ENCODE results near the gene TUBD1. TPM values are rescaled to one million over a fixed set of nuclear protein-coding genes. Genes with fewer than 3 reads are reported as not detected.

Gene TUBD1
- total RNA-seq, 2 donors from 2014 or later = 6.9 to 7.5 TPM

GRCh38 chr17:59888145-59888750, 4.5 kb downstream of the TUBD1 start:
- WGBS, 2 donors = 95 to 96% methylated on average over 8 of the region's 8 CpGs
- H3K36me3 ChIP-seq (replicated peaks in 1 of 2; ENCODE audit: insufficient read depth in 1 of 2, low read depth in 2 of 2) = peaks cover 0 to 12% of the 10 kb centered on the region in 2 donors
- H3K27ac ChIP-seq = no peak overlapping the region
- peaks cover 20% of the 10 kb centered on the region for H3K4me1 ChIP-seq
- DNase-seq (no peak), ATAC-seq (no peak)
- H3K4me3 ChIP-seq = no peak overlapping the region
- H3K9me3 ChIP-seq = no peaks in the 10 kb centered on the region
- intact Hi-C loops (cut with DNase I) = no loop called here
- TF ChIP-seq POLR2A (IDR thresholded peaks at IDR 0.05) = no peak
- TF ChIP-seq, protein P1, sequence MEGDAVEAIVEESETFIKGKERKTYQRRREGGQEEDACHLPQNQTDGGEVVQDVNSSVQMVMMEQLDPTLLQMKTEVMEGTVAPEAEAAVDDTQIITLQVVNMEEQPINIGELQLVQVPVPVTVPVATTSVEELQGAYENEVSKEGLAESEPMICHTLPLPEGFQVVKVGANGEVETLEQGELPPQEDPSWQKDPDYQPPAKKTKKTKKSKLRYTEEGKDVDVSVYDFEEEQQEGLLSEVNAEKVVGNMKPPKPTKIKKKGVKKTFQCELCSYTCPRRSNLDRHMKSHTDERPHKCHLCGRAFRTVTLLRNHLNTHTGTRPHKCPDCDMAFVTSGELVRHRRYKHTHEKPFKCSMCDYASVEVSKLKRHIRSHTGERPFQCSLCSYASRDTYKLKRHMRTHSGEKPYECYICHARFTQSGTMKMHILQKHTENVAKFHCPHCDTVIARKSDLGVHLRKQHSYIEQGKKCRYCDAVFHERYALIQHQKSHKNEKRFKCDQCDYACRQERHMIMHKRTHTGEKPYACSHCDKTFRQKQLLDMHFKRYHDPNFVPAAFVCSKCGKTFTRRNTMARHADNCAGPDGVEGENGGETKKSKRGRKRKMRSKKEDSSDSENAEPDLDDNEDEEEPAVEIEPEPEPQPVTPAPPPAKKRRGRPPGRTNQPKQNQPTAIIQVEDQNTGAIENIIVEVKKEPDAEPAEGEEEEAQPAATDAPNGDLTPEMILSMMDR (IDR thresholded peaks at IDR 0.05) = no peak
- no peaks in the 10 kb centered on the region for H3K27me3 ChIP-seq

DNA sequence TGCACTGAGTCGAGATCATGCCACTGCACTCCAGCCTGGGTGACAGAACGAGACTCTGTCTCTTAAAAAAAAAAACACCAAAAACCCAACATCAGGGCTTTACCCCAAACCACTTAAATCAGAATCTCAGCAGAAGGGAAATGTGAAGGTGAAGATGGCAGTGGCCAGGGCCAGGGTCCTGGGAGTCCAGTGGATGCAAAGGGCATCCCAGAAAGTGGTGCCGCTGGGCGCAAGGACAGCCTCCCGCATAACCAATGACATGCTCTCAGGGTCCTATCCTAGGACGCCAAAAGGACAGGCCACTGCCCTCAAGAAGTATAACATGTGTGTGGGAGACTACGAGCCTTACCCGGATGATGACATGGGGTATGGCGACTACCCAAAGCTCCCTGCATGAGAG, 7.9 kb downstream of the TUBD1 start:
- no peak for DNase-seq
- H3K36me3 ChIP-seq (replicated peaks in 1 of 2; ENCODE audit: insufficient read depth in 1 of 2, low read depth in 2 of 2) = peaks cover 4 to 12% of the 10 kb centered on the region in 2 donors
- no peak overlapping the region for H3K4me3 ChIP-seq
- H3K4me1 ChIP-seq = no peaks in the 10 kb centered on the region
- H3K9me3 ChIP-seq = no peaks in the 10 kb centered on the region
- intact Hi-C loops (cut with DNase I) = no loop called here
- H3K27me3 ChIP-seq = no peaks in the 10 kb centered on the region
- no peak for ATAC-seq
- TF ChIP-seq POLR2A (IDR thresholded peaks at IDR 0.05) = no peak
- TF ChIP-seq, protein P1 (IDR thresholded peaks at IDR 0.05) = no peak
- WGBS, 2 donors = 94% methylated on average over 9 of the region's 9 CpGs
- H3K27ac ChIP-seq = no peak overlapping the region

DNA sequence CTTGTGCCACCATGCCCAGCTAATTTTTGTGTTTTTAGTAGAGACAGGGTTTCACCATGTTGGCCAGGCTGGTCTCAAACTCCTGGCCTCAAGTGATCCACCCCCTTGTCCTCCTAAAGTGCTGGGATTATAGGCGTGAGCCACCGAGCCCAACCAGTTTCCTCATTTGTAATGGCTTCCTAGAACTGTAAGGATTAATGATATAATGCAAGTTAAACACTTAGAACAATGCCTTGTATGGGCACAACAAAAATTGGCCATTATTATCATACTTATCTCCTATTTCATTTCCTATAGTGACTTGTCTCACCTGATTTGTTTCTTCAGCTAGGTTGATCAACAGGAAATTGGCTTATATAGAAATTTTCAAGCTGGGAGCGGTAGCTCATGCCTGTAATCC, 14.1 kb downstream of the TUBD1 start:
- Histone ChIP-seq H3K9me3 (no peaks in the 10 kb centered on the region), H3K4me1 (no peaks in the 10 kb centered on the region), H3K27ac (no peak overlapping the region), H3K27me3 (no peaks in the 10 kb centered on the region), H3K36me3 (replicated peaks in 1 of 2; ENCODE audit: insufficient read depth in 1 of 2, low read depth in 2 of 2) (peaks cover 4% of the 10 kb centered on the region in 2 donors), H3K4me3 (no peak overlapping the region)
- TF ChIP-seq, protein P1 (IDR thresholded peaks at IDR 0.05) = no peak
- TF ChIP-seq POLR2A (IDR thresholded peaks at IDR 0.05) = no peak
- intact Hi-C loops (cut with DNase I) = no loop called here
- WGBS, 2 donors = 91 to 94% methylated on average over 3 of the region's 3 CpGs
- no peak for ATAC-seq
- DNase-seq = no peak

GRCh38 chr17:59877965-59878364, 14.8 kb downstream of the TUBD1 start:
- H3K36me3 ChIP-seq (replicated peaks in 1 of 2; ENCODE audit: insufficient read depth in 1 of 2, low read depth in 2 of 2) = peaks cover 0 to 4% of the 10 kb centered on the region in 2 donors

More at GRCh38 chr17:59877965-59878364, 14.8 kb downstream of the TUBD1 start:
- no peaks in the 10 kb centered on the region for H3K27me3 ChIP-seq
- WGBS, 2 donors = 83 to 91% methylated on average over 5 of the region's 5 CpGs
- no peak overlapping the region for H3K4me3 ChIP-seq
- intact Hi-C loops (cut with DNase I) = no loop called here
- H3K4me1 ChIP-seq = peaks cover 1% of the 10 kb centered on the region
- H3K27ac ChIP-seq = no peak overlapping the region
- ATAC-seq (no peak), DNase-seq (no peak)
- TF ChIP-seq, protein P1 (IDR thresholded peaks at IDR 0.05) = no peak
- TF ChIP-seq POLR2A (IDR thresholded peaks at IDR 0.05) = no peak
- H3K9me3 ChIP-seq = no peaks in the 10 kb centered on the region

Measured in body of pancreas (tissue), 4 donors.